Muscle layer of duodenum (tissue), 2 donors: Measurements from ENCODE around the gene LDLRAP1.

ENCODE experiments used
- H3K27ac ChIP-seq: one replicate; pipeline ENCODE4 v1.7.0; 2013; ENCODE audit warnings: mild to moderate bottlenecking, low read length
- H3K27me3 ChIP-seq: one replicate; pipeline ENCODE4 v1.7.0; 2013; ENCODE audit warnings: low read depth, mild to moderate bottlenecking, control low read depth, low read length
- H3K36me3 ChIP-seq, 2 donors: one replicate each; pipeline ENCODE4 v1.7.0; 2013; ENCODE audit warnings: low read length in 2 of 2, control low read depth in 1 of 2, mild to moderate bottlenecking in 1 of 2; ENCODE audit not compliant: insufficient read depth in 2 of 2, control insufficient read depth in 1 of 2
- H3K4me1 ChIP-seq, 2 donors: one replicate each; pipeline ENCODE4 v1.7.0; 2013; ENCODE audit warnings: low read length in 2 of 2, mild to moderate bottlenecking in 2 of 2, control low read depth in 1 of 2, moderate library complexity in 1 of 2; ENCODE audit not compliant: insufficient read depth in 2 of 2, control insufficient read depth in 1 of 2
- H3K4me3 ChIP-seq, 2 donors: one replicate each; pipeline ENCODE4 v1.7.0; 2013; ENCODE audit warnings: low read length in 2 of 2, low read depth in 1 of 2, mild to moderate bottlenecking in 1 of 2
- H3K9me3 ChIP-seq, 2 donors: one replicate each; pipeline ENCODE4 v1.7.0; 2013; ENCODE audit warnings: low read length in 2 of 2, control low read depth in 1 of 2, mild to moderate bottlenecking in 1 of 2; ENCODE audit not compliant: control insufficient read depth in 1 of 2
- donor health status: healthy.

Gene LDLRAP1

GRCh38 chr1:25559031-25559430 is 15.6 kb downstream of the LDLRAP1 start:
- H3K36me3 ChIP-seq, result peaks cover 9 to 29% of the 10 kb centered on the region in 2 donors
- no peak overlapping the region for H3K27ac ChIP-seq
- no peaks in the 10 kb centered on the region for H3K27me3 ChIP-seq
- H3K4me1 ChIP-seq, result peaks cover 23 to 30% of the 10 kb centered on the region in 2 donors
- no peaks in the 10 kb centered on the region for H3K9me3 ChIP-seq
- H3K4me3 ChIP-seq, result no peak overlapping the region

GRCh38 chr1:25560001-25560400 is 16.6 kb downstream of the LDLRAP1 start:
- H3K9me3 ChIP-seq, result no peaks in the 10 kb centered on the region
- peaks cover 23 to 39% of the 10 kb centered on the region in 2 donors for H3K4me1 ChIP-seq
- no peaks in the 10 kb centered on the region for H3K27me3 ChIP-seq
- H3K36me3 ChIP-seq, result peaks cover 15 to 31% of the 10 kb centered on the region in 2 donors
- H3K27ac ChIP-seq, result no peak overlapping the region
- H3K4me3 ChIP-seq, result no peak overlapping the region

- Histone ChIP-seq H3K4me3 (no peak overlapping the region), H3K27ac (peak overlapping the region; percentile 31), H3K36me3 (peaks cover 15 to 31% of the 10 kb centered on the region in 2 donors), H3K27me3 (no peaks in the 10 kb centered on the region), H3K4me1 (peaks cover 23 to 46% of the 10 kb centered on the region in 2 donors), H3K9me3 (no peaks in the 10 kb centered on the region)
Measured at GRCh38 chr1:25560788-25561187, 17.4 kb downstream of the LDLRAP1 start.

- peaks cover 15 to 31% of the 10 kb centered on the region in 2 donors for H3K36me3 ChIP-seq
- no peaks in the 10 kb centered on the region for H3K9me3 ChIP-seq
- H3K27ac ChIP-seq, result peak overlapping the region; percentile 69
- H3K4me1 ChIP-seq, result peaks cover 17 to 47% of the 10 kb centered on the region in 2 donors
- no peaks in the 10 kb centered on the region for H3K27me3 ChIP-seq
- H3K4me3 ChIP-seq, result no peak overlapping the region
Measured at GRCh38 chr1:25561421-25562100, 18.2 kb downstream of the LDLRAP1 start.

GRCh38 chr1:25562101-25562927 is 18.9 kb downstream of the LDLRAP1 start:
- Histone ChIP-seq H3K27me3 (no peaks in the 10 kb centered on the region), H3K4me3 (peak overlapping the region in 1 of 2 donors; percentile 2), H3K36me3 (peaks cover 15 to 31% of the 10 kb centered on the region in 2 donors), H3K4me1 (peaks cover 18 to 49% of the 10 kb centered on the region in 2 donors), H3K9me3 (no peaks in the 10 kb centered on the region), H3K27ac (peak overlapping the region; percentile 69)

GRCh38 chr1:25562928-25563283 is 19.5 kb downstream of the LDLRAP1 start:
- H3K27ac ChIP-seq, result peak overlapping the region; percentile 8
- H3K4me1 ChIP-seq, result peaks cover 21 to 53% of the 10 kb centered on the region in 2 donors

GRCh38 chr1:25563330-25564215 is 20.2 kb downstream of the LDLRAP1 start:
- Histone ChIP-seq H3K9me3 (no peaks in the 10 kb centered on the region), H3K27ac (no peak overlapping the region), H3K36me3 (peaks cover 14 to 22% of the 10 kb centered on the region in 2 donors), H3K27me3 (no peaks in the 10 kb centered on the region), H3K4me3 (no peak overlapping the region), H3K4me1 (peaks cover 21 to 59% of the 10 kb centered on the region in 2 donors)

More at GRCh38 chr1:25562928-25563283, 19.5 kb downstream of the LDLRAP1 start:
- Histone ChIP-seq H3K9me3 (no peaks in the 10 kb centered on the region), H3K36me3 (peaks cover 15 to 28% of the 10 kb centered on the region in 2 donors), H3K4me3 (no peak overlapping the region), H3K27me3 (no peaks in the 10 kb centered on the region)

- Histone ChIP-seq H3K9me3 (no peaks in the 10 kb centered on the region), H3K36me3 (peaks cover 9 to 15% of the 10 kb centered on the region in 2 donors), H3K4me1 (peaks cover 21 to 72% of the 10 kb centered on the region in 2 donors), H3K4me3 (no peak overlapping the region), H3K27ac (no peak overlapping the region), H3K27me3 (no peaks in the 10 kb centered on the region)
Measured at GRCh38 chr1:25564777-25565574, 21.6 kb downstream of the LDLRAP1 start.

- no peaks in the 10 kb centered on the region for H3K27me3 ChIP-seq
- H3K9me3 ChIP-seq, result no peaks in the 10 kb centered on the region
- peaks cover 21 to 66% of the 10 kb centered on the region in 2 donors for H3K4me1 ChIP-seq
- H3K27ac ChIP-seq, result no peak overlapping the region
- peaks cover 9% of the 10 kb centered on the region in 2 donors for H3K36me3 ChIP-seq
- no peak overlapping the region for H3K4me3 ChIP-seq
Measured at GRCh38 chr1:25565626-25566025, 22.2 kb downstream of the LDLRAP1 start.

GRCh38 chr1:25566176-25566729 is 22.8 kb downstream of the LDLRAP1 start:
- H3K9me3 ChIP-seq, result no peaks in the 10 kb centered on the region
- peak overlapping the region; percentile 84 for H3K27ac ChIP-seq
- no peak overlapping the region for H3K4me3 ChIP-seq
- no peaks in the 10 kb centered on the region for H3K27me3 ChIP-seq
- peaks cover 16 to 65% of the 10 kb centered on the region in 2 donors for H3K4me1 ChIP-seq
- H3K36me3 ChIP-seq, result peaks cover 6 to 9% of the 10 kb centered on the region in 2 donors
